Muscle of arm (tissue), 14 donors: Measurements from ENCODE around the gene NF1. TPM values are rescaled to one million over a fixed set of nuclear protein-coding genes. Genes with fewer than 3 reads are reported as not detected.
"Not testable (repeated sequence)": the region's sequence is repeated elsewhere in the genome, so short reads cannot be mapped to it uniquely, and the experiment has no call there.

Experiments used
- DNase-seq: peaks from one replicate; pipeline ENCODE4 v3.0.0-alpha.2; 2013
- long read RNA-seq, 11 donors: transcript quantifications; one replicate each; lab custom pipeline, GENCODE V29; 2026
- polyA plus RNA-seq, 12 donors: library from polyadenylated mRNA; unstranded; fragments of 120-200 nt; gene quantifications; one replicate each; pipeline ENCODE4 v1.2.1, GENCODE V29; 2013; ENCODE audit not compliant: insufficient read length in 12 of 12

NF1 gene, protein sequence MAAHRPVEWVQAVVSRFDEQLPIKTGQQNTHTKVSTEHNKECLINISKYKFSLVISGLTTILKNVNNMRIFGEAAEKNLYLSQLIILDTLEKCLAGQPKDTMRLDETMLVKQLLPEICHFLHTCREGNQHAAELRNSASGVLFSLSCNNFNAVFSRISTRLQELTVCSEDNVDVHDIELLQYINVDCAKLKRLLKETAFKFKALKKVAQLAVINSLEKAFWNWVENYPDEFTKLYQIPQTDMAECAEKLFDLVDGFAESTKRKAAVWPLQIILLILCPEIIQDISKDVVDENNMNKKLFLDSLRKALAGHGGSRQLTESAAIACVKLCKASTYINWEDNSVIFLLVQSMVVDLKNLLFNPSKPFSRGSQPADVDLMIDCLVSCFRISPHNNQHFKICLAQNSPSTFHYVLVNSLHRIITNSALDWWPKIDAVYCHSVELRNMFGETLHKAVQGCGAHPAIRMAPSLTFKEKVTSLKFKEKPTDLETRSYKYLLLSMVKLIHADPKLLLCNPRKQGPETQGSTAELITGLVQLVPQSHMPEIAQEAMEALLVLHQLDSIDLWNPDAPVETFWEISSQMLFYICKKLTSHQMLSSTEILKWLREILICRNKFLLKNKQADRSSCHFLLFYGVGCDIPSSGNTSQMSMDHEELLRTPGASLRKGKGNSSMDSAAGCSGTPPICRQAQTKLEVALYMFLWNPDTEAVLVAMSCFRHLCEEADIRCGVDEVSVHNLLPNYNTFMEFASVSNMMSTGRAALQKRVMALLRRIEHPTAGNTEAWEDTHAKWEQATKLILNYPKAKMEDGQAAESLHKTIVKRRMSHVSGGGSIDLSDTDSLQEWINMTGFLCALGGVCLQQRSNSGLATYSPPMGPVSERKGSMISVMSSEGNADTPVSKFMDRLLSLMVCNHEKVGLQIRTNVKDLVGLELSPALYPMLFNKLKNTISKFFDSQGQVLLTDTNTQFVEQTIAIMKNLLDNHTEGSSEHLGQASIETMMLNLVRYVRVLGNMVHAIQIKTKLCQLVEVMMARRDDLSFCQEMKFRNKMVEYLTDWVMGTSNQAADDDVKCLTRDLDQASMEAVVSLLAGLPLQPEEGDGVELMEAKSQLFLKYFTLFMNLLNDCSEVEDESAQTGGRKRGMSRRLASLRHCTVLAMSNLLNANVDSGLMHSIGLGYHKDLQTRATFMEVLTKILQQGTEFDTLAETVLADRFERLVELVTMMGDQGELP (N-terminal part only)
- 10 to 100 TPM; 19.7 to 68.3 (median 26.6) TPM for polyA plus RNA-seq
- long read RNA-seq, donor 1, full-length matches to known transcripts = 4 of 4 reads
- long read RNA-seq, donor 1, partial matches to known transcripts = 0 of 4 reads
- long read RNA-seq, donor 1, other reads (novel, unspliced or antisense) = 0 of 4 reads
- long read RNA-seq, donor 2, partial matches to known transcripts = 0 of 1 reads
- long read RNA-seq, donor 2, other reads (novel, unspliced or antisense) = 0 of 1 reads
- long read RNA-seq, donor 3 = 0 reads
- long read RNA-seq, donor 4, full-length matches to known transcripts = 2 of 2 reads
- long read RNA-seq, donor 4, partial matches to known transcripts = 0 of 2 reads
- long read RNA-seq, donor 4, other reads (novel, unspliced or antisense) = 0 of 2 reads
- long read RNA-seq, donor 5, full-length matches to known transcripts = 2 of 2 reads
- long read RNA-seq, donor 5, partial matches to known transcripts = 0 of 2 reads
- long read RNA-seq, donor 5, other reads (novel, unspliced or antisense) = 0 of 2 reads
- long read RNA-seq, donor 6 = 0 reads
- long read RNA-seq, donor 7, full-length matches to known transcripts = 5 of 5 reads
- long read RNA-seq, donor 7, partial matches to known transcripts = 0 of 5 reads
- long read RNA-seq, donor 7, other reads (novel, unspliced or antisense) = 0 of 5 reads
- long read RNA-seq, donor 8, full-length matches to known transcripts = 1 of 1 reads
- long read RNA-seq, donor 8, partial matches to known transcripts = 0 of 1 reads
- long read RNA-seq, donor 8, other reads (novel, unspliced or antisense) = 0 of 1 reads
- long read RNA-seq, donor 9, full-length matches to known transcripts = 3 of 3 reads
- long read RNA-seq, donor 9, partial matches to known transcripts = 0 of 3 reads
- long read RNA-seq, donor 9, other reads (novel, unspliced or antisense) = 0 of 3 reads
- long read RNA-seq, donor 10, partial matches to known transcripts = 0 of 1 reads
- long read RNA-seq, donor 10, other reads (novel, unspliced or antisense) = 0 of 1 reads
- long read RNA-seq, donor 11 = 0 reads

DNA sequence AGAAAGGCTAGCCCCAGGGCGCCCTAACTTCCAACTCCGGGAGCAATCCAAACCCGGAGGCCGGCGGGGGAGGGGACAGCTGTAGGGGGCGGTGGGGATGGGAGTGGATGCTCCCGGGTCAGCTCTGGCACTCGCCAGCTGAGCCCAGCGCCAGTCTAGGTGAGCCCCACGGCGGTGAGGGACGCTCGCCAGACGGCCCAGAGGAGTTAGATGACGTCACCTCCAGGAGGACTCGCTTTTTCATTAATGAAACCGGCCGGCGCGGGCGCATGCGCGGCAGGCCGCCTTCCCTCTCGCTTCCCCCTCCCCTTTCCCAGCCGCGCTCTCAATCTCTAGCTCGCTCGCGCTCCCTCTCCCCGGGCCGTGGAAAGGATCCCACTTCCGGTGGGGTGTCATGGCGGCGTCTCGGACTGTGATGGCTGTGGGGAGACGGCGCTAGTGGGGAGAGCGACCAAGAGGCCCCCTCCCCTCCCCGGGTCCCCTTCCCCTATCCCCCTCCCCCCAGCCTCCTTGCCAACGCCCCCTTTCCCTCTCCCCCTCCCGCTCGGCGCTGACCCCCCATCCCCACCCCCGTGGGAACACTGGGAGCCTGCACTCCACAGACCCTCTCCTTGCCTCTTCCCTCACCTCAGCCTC is at the start of gene NF1:
NF1 (plus strand) TSS at position 378 of the 636 bp plus-strand sequence. CDS start 333 bp downstream, outside the sequence.
- peak; percentile 97 for DNase-seq

DNA sequence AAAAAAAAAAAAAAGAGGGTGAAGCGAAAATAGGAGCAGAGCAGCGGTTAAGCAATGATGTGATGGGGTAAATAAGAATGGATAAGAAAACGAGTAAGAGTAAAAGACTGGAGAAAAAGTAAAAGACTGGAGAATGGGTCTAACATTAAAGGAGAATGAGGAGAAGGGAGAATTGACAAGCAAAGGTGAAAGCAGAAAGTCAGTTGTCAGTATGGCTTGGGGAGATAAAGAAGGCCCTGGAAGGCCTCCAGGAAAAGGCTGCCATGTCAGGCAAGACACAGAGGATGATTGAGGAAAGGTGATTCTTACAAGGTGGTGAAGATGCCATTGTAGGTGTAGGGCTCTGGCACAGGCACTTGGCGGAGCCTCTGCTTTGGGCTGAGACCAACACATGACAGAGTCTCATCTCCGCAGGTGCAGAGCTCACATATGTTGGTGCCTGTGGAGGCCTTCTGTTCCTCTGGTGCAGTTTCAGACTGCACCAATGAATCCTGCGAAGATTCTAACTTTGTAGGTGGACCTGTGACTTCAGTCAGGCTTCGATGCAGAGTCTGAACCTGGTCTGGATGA is 47.8 kb upstream of the NF1 start:
- not testable (repeated sequence) for DNase-seq

DNA sequence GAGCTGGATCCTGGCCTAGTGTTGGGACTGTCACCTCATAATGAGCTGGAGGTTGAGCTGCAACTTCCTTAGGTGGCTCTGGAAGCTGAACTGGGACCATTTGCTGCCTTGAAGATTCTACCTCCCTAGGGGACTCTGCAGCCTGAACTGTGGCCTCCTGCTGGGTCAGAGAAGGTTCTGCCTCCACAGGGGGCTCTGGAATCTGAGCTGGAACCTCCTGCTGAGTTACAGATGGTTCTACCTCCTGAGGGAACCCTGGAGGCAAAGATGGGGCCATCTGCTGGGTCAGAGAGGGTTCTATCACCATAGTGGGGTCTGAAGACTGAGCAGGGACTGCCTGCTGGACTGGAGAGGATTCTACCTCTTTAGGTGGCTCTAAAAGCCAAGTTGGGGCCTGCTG is 46.6 kb upstream of the NF1 start:
- no peak for DNase-seq

DNA sequence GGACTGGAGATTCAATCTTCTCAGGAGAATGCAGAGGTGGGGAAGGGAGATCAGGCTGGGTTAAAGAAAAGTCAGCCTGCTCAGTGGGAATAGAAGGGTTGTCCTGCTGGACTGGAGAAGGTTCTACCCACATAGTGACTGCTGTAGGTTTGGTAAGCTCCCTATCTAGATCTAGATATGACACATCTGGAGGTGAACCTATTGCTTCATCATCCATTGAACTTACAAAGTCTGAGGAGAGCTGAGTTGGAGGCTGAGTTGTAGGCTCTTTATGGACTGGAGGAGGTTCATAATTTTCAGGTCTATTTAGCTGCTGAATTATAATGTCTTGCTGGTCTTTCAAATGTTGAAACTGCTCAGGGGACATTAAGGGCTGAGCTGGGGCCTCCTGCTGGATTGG is 46.0 kb upstream of the NF1 start:
- DNase-seq = no peak

DNA sequence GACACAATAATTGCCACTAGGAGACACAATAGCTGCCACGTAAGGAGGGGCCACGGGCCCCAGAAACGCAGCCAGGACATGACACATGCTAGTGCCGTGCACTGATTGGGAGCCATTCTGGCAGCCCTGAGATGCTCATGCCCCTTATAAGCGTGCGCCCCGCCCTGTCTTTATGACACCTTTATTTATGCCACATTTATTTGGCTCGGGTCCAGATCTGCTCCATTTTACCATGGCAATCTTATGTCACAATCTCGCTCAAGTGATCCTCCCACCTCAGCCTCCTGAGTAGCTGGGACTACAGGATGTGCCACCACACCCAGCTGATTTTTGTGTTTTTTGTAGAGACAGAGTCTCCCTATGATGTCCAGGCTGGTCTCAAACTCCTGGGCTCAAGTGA is 43.8 kb upstream of the NF1 start:
- DNase-seq = no peak

DNA sequence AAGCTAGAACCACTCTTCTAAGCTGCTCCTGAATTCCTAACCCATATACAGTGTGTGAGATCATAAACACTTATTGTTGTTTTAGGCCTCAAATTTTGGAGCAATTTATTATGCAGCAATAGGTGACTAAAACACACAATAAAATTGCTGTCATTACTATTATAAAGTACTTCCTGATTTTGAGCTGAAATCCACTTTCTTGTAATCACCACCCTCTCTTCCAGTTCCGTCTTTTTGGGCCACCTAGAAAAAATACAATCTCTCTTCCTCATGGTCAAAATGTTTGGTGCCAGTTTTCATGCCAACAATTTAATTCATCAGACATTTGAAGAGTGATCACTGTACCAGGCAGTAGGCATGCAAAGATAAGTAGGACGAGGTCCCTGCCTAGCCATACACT is 43.3 kb upstream of the NF1 start:
- DNase-seq = no peak

DNA sequence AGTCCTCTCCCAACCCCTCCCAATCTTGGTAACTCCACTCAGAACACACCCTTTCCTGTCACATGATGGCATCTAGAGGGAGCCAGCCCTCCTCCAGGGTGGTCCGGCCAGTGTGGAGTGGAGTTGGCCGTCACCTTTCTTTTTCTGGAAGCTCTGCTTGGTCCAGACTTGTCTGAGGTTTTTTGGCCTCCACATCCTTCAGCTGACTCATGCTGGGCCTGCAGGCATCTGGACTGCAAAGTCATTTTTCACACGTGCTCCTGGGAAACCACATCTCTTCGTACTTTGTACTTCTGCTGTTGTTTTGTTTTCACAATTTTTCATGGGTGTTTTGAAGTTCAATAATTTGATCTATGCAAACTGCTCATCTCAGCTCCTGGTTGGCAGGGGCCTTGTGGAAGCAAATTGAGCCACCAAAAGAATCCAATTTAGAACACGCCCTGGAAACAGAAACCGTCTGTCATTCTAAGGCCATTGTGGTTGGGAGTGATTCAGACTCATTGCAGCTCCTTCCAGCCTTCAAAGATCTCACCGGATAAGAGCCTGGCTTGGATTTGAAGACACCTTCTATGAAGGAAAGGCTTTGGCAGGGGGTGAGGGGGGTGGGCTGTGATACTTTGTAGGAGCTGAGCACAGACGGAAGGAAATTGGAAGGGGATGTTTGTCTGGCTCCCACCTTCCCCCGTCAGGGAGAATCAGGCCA is 42.4 kb upstream of the NF1 start:
- DNase-seq = peak; percentile 29

DNA sequence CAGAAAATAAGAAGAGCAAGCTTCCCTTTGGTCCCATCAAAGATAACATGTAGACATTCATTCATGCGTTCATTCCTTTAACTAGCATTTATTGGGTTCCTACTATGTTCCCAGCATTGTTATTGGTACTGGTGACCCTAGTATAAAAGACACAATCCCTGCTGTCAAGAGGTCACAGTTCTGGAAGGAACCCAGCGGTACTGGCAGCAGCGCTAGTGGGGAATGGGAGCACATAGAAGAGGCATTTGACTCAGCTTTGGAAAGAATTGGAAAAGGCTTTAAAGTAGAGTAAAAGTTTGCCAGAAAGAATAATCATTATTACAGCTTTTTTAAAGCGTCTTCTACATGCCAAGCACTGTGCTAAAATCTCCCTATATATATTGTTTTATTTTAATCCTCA is 41.7 kb upstream of the NF1 start:
- no peak for DNase-seq

DNA sequence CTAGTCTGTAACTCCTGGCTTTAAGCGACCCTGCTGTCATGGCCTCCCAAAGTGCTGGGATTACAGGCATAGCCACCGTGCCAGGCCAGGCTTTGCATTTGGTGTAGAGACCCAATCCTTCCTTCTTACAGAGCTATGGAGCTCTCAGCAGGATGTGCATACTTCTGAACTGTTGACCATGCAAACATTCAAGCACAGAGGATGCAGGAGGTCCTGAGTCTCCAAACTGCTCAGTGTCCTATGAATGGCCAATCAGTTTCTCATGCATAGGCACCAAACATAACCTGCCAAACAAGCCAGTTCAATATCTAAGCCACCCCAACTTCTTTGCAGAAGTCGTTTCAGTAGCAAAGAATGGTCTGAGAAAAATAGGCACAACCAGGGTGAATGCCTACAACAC is 40.0 kb upstream of the NF1 start:
- DNase-seq = no peak

DNA sequence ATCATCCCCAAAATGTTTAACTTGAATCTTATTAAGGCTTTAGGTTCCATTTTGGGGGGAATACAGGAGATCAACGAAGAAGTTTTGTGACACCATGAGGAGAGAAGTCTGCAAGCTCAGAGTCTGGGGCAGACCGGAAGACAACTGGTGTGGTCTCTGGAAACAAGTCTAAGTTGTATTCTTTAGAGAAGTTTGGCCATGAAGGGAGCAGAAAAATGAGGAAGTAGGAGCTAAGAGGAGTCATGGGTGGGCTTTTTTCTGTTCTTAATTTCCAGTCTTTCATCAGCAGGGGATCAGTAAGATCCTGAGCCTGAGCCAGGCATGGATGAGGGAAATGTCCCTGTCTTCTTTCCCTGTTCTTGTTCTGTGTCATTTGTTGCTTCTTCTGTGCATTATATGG is 35.8 kb upstream of the NF1 start:
- DNase-seq = no peak

DNA sequence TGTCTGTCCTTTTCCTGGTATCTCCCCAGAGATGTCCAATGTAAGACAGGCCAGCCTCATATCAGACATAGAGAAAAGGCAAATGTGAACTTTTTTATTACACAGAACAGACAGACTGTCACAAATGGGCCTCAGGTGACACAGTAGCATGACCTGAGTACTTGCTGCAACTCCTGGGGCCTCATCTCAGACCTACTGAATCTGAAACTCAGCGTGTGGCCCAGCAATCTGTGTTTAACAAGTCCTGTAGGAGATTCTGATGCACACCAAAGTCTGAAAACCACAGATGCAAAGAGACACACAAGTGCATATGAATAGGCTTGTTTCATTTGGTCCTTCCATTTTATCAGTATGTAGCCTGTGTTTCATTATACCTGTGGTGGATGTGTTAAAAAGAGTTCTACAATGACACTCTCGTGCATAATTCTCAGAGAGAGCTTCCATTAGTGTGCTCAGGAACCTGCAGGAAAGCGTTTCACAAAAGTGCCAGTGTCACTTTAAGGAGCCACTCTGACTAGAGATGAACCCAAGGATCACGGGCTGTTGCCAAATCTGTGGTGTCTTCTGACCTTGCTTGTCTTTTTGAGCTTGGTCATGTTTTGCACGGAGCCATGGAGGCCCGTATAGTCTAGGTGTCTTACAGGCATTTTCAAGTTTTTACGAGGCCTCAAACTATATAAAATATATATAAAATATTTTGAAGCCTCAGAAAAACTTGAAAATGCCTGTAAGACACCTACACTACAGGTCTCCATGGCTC is 33.8 kb upstream of the NF1 start:
- DNase-seq = no peak

DNA sequence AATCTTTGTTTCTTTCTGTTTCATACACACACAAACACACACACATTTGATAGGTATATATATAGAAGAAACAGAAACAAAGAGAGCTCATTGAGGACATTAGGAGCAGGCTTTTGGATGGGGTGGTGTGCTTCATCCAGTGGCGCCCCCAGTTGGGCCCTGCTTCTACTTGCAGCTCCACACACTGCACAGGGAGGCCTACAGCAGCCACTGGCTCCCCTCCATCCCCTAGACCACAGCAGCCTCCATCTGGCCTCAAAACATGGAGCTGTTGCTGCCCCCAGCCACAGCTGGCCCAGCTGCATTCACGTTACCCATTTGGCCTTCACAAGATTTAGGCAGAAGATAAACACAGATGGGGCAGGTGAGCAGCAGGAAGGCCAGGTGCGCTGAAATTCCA is 33.1 kb upstream of the NF1 start:
- no peak for DNase-seq

DNA sequence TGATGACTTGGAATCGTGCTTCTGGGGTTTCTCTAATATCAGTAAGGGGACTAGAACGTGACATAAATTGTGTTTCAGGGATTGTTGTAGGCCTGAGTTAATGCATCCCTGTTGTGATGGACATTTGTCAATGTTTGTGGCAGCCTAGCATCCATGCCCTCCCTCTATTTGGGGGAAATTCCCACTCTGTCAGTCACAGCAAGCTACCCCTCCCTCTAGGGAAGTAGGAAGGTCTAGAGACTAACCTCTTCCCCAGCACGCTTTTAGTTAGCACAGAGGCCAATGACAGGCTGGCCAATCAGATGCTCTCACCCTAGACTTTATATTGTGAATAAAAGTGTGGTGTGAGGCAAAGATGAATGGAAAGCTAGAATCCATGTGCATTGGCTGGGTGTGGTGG is 32.4 kb upstream of the NF1 start:
- DNase-seq = no peak

DNA sequence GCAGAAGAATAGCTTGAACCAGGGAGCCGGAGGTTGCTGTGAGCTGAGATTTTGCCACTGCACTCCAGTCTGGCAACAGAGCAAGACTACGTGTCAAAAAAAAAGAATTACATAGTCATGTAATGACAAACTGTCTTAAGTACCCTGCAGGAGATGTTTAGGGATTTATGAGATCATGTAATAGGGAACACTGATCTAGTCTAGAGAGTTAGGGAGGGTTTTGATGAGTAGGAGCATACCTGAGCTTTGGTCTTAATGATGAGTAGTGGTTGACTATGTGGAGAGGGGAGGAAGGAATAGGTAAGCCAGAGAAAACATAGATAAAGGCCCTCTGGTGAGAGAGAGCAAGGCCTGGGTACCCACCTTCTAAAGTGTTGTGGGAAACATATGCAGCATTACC is 30.1 kb upstream of the NF1 start:
- DNase-seq = no peak

DNA sequence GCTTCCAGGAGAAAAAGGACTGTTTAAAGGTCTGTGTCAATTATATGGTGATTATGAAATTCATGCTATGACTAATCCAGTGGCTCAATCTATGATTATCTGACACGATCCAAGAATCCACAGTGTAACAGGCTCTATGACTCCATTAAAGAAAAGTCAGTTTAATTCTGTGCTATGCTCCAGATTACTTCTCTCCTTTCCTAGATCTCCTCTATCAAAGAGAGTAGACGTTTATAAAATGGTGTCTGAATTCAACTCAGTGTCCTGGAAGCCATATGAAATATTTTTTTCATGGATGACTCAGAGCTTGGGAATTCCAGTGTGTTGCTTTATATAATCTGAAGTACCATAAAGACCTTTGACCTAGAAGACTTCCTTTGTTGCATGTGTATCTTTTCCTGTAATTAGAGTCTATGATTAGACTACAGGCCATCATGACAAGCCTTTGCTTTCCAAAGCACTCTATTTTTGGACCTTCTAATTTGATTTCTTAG is 27.0 kb upstream of the NF1 start:
- DNase-seq = no peak

DNA sequence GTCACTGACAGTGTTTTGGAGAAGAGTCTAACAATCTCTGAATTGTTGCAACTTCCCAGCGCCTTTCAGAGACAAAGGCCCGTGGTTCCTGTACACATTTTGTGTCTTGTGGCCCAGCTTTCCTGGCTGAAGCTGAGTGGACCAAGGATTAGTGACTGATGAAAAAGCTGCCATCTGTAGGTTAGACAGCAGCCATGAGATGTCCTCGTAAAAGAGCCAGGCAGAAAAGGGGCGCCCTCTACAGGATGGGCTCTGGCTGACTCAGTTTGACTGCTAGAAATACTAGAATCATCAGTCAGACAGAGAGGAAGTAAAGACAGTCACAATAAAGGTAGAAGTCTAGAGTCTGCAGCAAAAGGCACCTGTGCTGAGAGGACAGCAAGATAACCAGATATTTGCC is 26.5 kb upstream of the NF1 start:
- peak; percentile 13 for DNase-seq

DNA sequence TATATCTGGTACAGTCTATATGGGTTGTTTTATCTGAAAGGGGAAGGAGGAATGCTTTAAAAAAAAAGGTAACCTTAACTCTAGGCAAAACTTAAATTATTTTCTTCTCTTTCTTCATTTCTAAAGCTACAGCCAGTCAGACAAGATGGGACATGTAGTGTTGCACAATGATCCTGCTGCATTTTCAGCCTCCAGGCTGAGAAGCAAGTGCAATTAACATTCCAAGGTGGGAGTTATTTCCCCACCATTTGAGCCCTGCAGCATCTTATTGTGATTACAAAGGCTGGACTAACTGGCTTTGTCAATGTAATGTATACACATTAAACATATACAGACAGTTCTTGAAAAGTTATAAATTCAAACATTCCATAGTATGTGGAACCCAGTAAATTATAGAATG is 22.6 kb upstream of the NF1 start:
- DNase-seq = no peak
